ENCODE measurements around the gene BYSL.

The BYSL gene

GRCh38 chr6:41920921-41921711, at the start of gene BYSL, which contains the start of gene MED20:
Gene BYSL (plus strand): TSS chr6:41921499. CDS start chr6:41921563, 64 bp downstream.
Gene MED20 (minus strand): TSS chr6:41921139. CDS start chr6:41921018, 121 bp downstream.
- peak; percentile 95 for DNase-seq

- no peak for DNase-seq
Observed at GRCh38 chr6:41871691-41872090, 49.6 kb upstream of the BYSL start.

GRCh38 chr6:41872147-41872546, 49.2 kb upstream of the BYSL start:
- DNase-seq, result no peak

GRCh38 chr6:41874741-41875140, 46.6 kb upstream of the BYSL start:
- DNase-seq, result no peak

GRCh38 chr6:41877051-41877680, 44.1 kb upstream of the BYSL start:
- DNase-seq, result no peak

GRCh38 chr6:41878246-41878645, 43.1 kb upstream of the BYSL start:
- DNase-seq, result no peak

- no peak for DNase-seq
Observed at GRCh38 chr6:41878961-41879405, 42.3 kb upstream of the BYSL start.

- DNase-seq, result no peak
Observed at GRCh38 chr6:41881506-41881905, 39.8 kb upstream of the BYSL start.

GRCh38 chr6:41884957-41885356, 36.3 kb upstream of the BYSL start:
- no peak for DNase-seq

- no peak for DNase-seq
Observed at GRCh38 chr6:41885930-41886329, 35.4 kb upstream of the BYSL start.

GRCh38 chr6:41887331-41887751, 34.0 kb upstream of the BYSL start:
- DNase-seq, result no peak

GRCh38 chr6:41892921-41893564, 28.3 kb upstream of the BYSL start:
- peak; percentile 9 for DNase-seq

GRCh38 chr6:41894366-41895299, 26.7 kb upstream of the BYSL start:
- DNase-seq, result peak; percentile 53

GRCh38 chr6:41895300-41896233, 25.7 kb upstream of the BYSL start, which contains the start of gene USP49:
Gene USP49 (minus strand): TSS chr6:41895375. CDS start chr6:41806983, 88,392 bp downstream.
- DNase-seq, result peak; percentile 92

GRCh38 chr6:41896281-41896680, 25.0 kb upstream of the BYSL start:
- DNase-seq, result no peak

GRCh38 chr6:41900861-41901260, 20.4 kb upstream of the BYSL start:
- DNase-seq, result no peak

GRCh38 chr6:41901882-41902519, 19.3 kb upstream of the BYSL start:
- no peak for DNase-seq

GRCh38 chr6:41909727-41910126, 11.6 kb upstream of the BYSL start:
- DNase-seq, result no peak

- no peak for DNase-seq
Observed at GRCh38 chr6:41914343-41914742, 7.0 kb upstream of the BYSL start.

GRCh38 chr6:41914869-41915530, 6.3 kb upstream of the BYSL start:
- DNase-seq, result no peak
